Body of pancreas (tissue), 4 donors: Measurements from ENCODE around the gene RBM23. TPM values are rescaled to one million over a fixed set of nuclear protein-coding genes. Genes with fewer than 3 reads are reported as not detected.

Source experiments
- ATAC-seq: fragments of 150-250 bp; one replicate; pipeline ENCODE4 v1.9.1; 2016
- DNase-seq, 4 donors: peaks; one replicate each; pipeline ENCODE4 v3.0.0-alpha.2; 2019
- H3K27ac ChIP-seq, 4 donors: fragments of 200-600 bp; sonication (generic); 1 replicate in 3 of 4; 2 replicates in 1 of 4; pipeline versions ENCODE4 v1.5.1 to v1.6.1; 2016 to 2019; ENCODE audit warnings: mild to moderate bottlenecking in 1 of 4, mixed read lengths in 1 of 4, moderate library complexity in 1 of 4
- H3K27me3 ChIP-seq, 2 donors: fragments of 200-600 bp; sonication (generic); one replicate each; pipeline ENCODE4 v1.6.0; 2016; ENCODE audit warnings: mild to moderate bottlenecking in 1 of 2
- H3K36me3 ChIP-seq, 2 donors: fragments of 200-600 bp; sonication (generic); replicated peaks in 1 of 2; 2 replicates each; pipeline ENCODE4 v1.5.1; 2016; ENCODE audit warnings: low read depth in 2 of 2; ENCODE audit not compliant: insufficient read depth in 1 of 2
- H3K4me1 ChIP-seq: fragments of 200-600 bp; sonication (generic); one replicate; pipeline ENCODE4 v1.6.0; 2016
- H3K4me3 ChIP-seq, 2 donors: fragments of 200-600 bp; sonication (generic); 1 replicate in 1 of 2; 2 replicates in 1 of 2; pipeline ENCODE4 v1.5.1; 2016 to 2019
- H3K9me3 ChIP-seq, 3 donors: fragments of 200-600 bp; sonication (generic); 1 replicate in 2 of 3; 2 replicates in 1 of 3; pipeline ENCODE4 v1.5.1; 2016
- CTCF ChIP-seq, 7 experiments: fragments of 450-650 bp in 4 of 7; fragments of 200-600 bp in 3 of 7; sonication (generic) in 3 of 7; IDR thresholded peaks; one replicate each; pipeline ENCODE4 v1.5.1; 2016 to 2019; ENCODE audit warnings: antibody characterized with exemption in 7 of 7
- POLR2A ChIP-seq, 3 donors: fragments of 450-650 bp; IDR thresholded peaks; one replicate each; pipeline ENCODE4 v1.6.1; 2016; ENCODE audit warnings: antibody characterized with exemption in 3 of 3, mild to moderate bottlenecking in 2 of 3
- WGBS, 2 donors: methylation state at CpG; one replicate each; pipeline ENCODE4 v1.1.5; 2017; 5-methylcytosine and 5-hydroxymethylcytosine counted together
- intact Hi-C: fragments of 100-400 bp; cut with DNase I; formaldehyde crosslinking; loops from one replicate; pipeline ENCODE4 v1.15.1; 2023
- total RNA-seq, 2 donors: library from RNA; depleted of rRNA; stranded (reverse); fragments of >200 nt; gene quantifications; one replicate each; pipeline ENCODE4 v1.1.0, GENCODE V29; 2016

RBM23 gene
- total RNA-seq, 2 donors from 2014 or later = 39.4 to 219 TPM

- peak; percentile 84 for ATAC-seq
- H3K27me3 ChIP-seq = no peaks in the 10 kb centered on the region
- H3K27ac ChIP-seq = peak overlapping the region; percentile 71 to 82 (median 79)
- H3K4me3 ChIP-seq = no peak overlapping the region
- H3K4me1 ChIP-seq = peaks cover 28% of the 10 kb centered on the region
- intact Hi-C loops = loop anchor here (10.0 kb wide), 1 partner anchor 296 kb away; no protein-coding TSS in a partner anchor
- no peaks in the 10 kb centered on the region for H3K9me3 ChIP-seq
- H3K36me3 ChIP-seq = no peaks in the 10 kb centered on the region
- DNase-seq = peak; percentile 85 to 95 (median 93)
- 58 to 68% methylated on average over 6 to 9 of the region's 9 CpGs for WGBS, 2 donors
- no peak for TF ChIP-seq CTCF (IDR thresholded peaks at IDR 0.05)
- peak in 2 of 3 donors; percentile 19 to 25 for TF ChIP-seq POLR2A (IDR thresholded peaks at IDR 0.05)
Observed at GRCh38 chr14:22850944-22851764, 67.8 kb downstream of the RBM23 start.

GRCh38 chr14:22849212-22849819 lies 69.6 kb downstream of the RBM23 start:
- Histone ChIP-seq H3K4me1 (peaks cover 28% of the 10 kb centered on the region), H3K27ac (peak overlapping the region in 2 of 4 donors; percentile 65 to 79), H3K4me3 (no peak overlapping the region), H3K27me3 (no peaks in the 10 kb centered on the region), H3K9me3 (no peaks in the 10 kb centered on the region), H3K36me3 (peaks cover 7 to 12% of the 10 kb centered on the region in 2 donors)
- TF ChIP-seq POLR2A (IDR thresholded peaks at IDR 0.05) = no peak
- TF ChIP-seq CTCF (IDR thresholded peaks at IDR 0.05) = no peak
- ATAC-seq (no peak), DNase-seq (peak in 3 of 4 donors; percentile 23 to 33 (median 25))
- 87 to 91% methylated on average over 13 to 19 of the region's 19 CpGs for WGBS, 2 donors
- intact Hi-C loops = no loop called here

- H3K4me1 ChIP-seq = peaks cover 28% of the 10 kb centered on the region
- H3K9me3 ChIP-seq = no peaks in the 10 kb centered on the region
- intact Hi-C loops = no loop called here
- peak overlapping the region in 2 of 4 donors; percentile 46 to 65 for H3K27ac ChIP-seq
- no peak overlapping the region for H3K4me3 ChIP-seq
- no peaks in the 10 kb centered on the region for H3K27me3 ChIP-seq
- ATAC-seq = no peak
- WGBS, 2 donors = 58 to 65% methylated on average over 12 of the region's 12 CpGs
- peaks cover 7 to 12% of the 10 kb centered on the region in 2 donors for H3K36me3 ChIP-seq
- TF ChIP-seq CTCF (IDR thresholded peaks at IDR 0.05) (no peak), POLR2A (IDR thresholded peaks at IDR 0.05) (no peak)
- DNase-seq = peak in 3 of 4 donors; percentile 27 to 40 (median 35)
Observed at GRCh38 chr14:22848351-22849164, 70.4 kb downstream of the RBM23 start.

GRCh38 chr14:22847661-22848341 lies 71.1 kb downstream of the RBM23 start:
- Histone ChIP-seq H3K4me1 (peaks cover 23% of the 10 kb centered on the region), H3K9me3 (no peaks in the 10 kb centered on the region), H3K27ac (peak overlapping the region in 2 of 4 donors; percentile 33 to 46), H3K27me3 (no peaks in the 10 kb centered on the region), H3K36me3 (peaks cover 9 to 12% of the 10 kb centered on the region in 2 donors), H3K4me3 (no peak overlapping the region)
- TF ChIP-seq CTCF (IDR thresholded peaks at IDR 0.05) (no peak), POLR2A (IDR thresholded peaks at IDR 0.05) (no peak)
- 67 to 74% methylated on average over 14 of the region's 14 CpGs for WGBS, 2 donors
- ATAC-seq = no peak
- intact Hi-C loops = no loop called here
- no peak for DNase-seq
